Liver (tissue), 9 donors: ENCODE data around the gene MB21D2. TPM values are rescaled to one million over a fixed set of nuclear protein-coding genes. Genes with fewer than 3 reads are reported as not detected.
A peak's percentile ranks its signal among the peaks of the same experiment; 100 is the strongest.

Experiments
- DNase-seq: peaks from one replicate; pipeline ENCODE4 v3.0.0-alpha.2; 2017; ENCODE audit warnings: low spot score
- H3K27ac ChIP-seq, 2 donors: one replicate each; pipeline ENCODE4 v1.7.0; 2013; ENCODE audit warnings: inconsistent platforms in 2 of 2, low read length in 2 of 2, control low read depth in 1 of 2, low read depth in 1 of 2, mild to moderate bottlenecking in 1 of 2
- H3K27me3 ChIP-seq, 4 donors: one replicate each; pipeline versions ENCODE4 v1.6.1 to v1.7.0; 2013; ENCODE audit warnings: low read length in 3 of 4, inconsistent platforms in 1 of 4, mild to moderate bottlenecking in 1 of 4, moderate library complexity in 1 of 4; ENCODE audit not compliant: control insufficient read depth in 4 of 4, insufficient read depth in 4 of 4
- H3K36me3 ChIP-seq, 4 donors: one replicate each; pipeline versions ENCODE4 v1.6.1 to v1.7.0; 2013; ENCODE audit warnings: low read length in 3 of 4, mild to moderate bottlenecking in 3 of 4, low read depth in 1 of 4, moderate library complexity in 1 of 4; ENCODE audit not compliant: control insufficient read depth in 4 of 4, insufficient read depth in 3 of 4
- H3K4me1 ChIP-seq, 4 donors: one replicate each; pipeline versions ENCODE4 v1.6.1 to v1.7.0; 2013; ENCODE audit warnings: low read length in 3 of 4, mild to moderate bottlenecking in 3 of 4, moderate library complexity in 1 of 4; ENCODE audit not compliant: control insufficient read depth in 4 of 4, insufficient read depth in 4 of 4
- H3K4me3 ChIP-seq, 3 donors: one replicate each; pipeline versions ENCODE4 v1.6.1 to v1.7.0; 2013; ENCODE audit warnings: low read length in 3 of 3, control low read depth in 1 of 3, low read depth in 1 of 3, mild to moderate bottlenecking in 1 of 3
- H3K9ac ChIP-seq, 2 donors: one replicate each; pipeline ENCODE4 v1.7.0; 2013; ENCODE audit warnings: low read length in 2 of 2, mild to moderate bottlenecking in 2 of 2, moderate library complexity in 2 of 2, control low read depth in 1 of 2, low read depth in 1 of 2
- H3K9me3 ChIP-seq, 4 donors: one replicate each; pipeline versions ENCODE4 v1.6.1 to v1.7.0; 2013; ENCODE audit warnings: low read length in 3 of 4; ENCODE audit not compliant: control insufficient read depth in 4 of 4
- ATF3 ChIP-seq: IDR thresholded peaks from 2 replicates; pipeline ENCODE4 v1.6.1; 2016; ENCODE audit warnings: antibody characterized with exemption
- CTCF ChIP-seq: fragments of 150-350 bp; IDR thresholded peaks from 2 replicates; pipeline ENCODE4 v1.5.1; 2017; ENCODE audit warnings: improper control_type of control experiment, low read depth, low read length; ENCODE audit not compliant: missing input control
- EGR1 ChIP-seq, 2 donors: IDR thresholded peaks; 2 replicates each; pipeline ENCODE4 v1.6.1; 2016 to 2018; ENCODE audit warnings: antibody characterized with exemption in 2 of 2, low read depth in 2 of 2
- FOXA1 ChIP-seq: IDR thresholded peaks from 2 replicates; pipeline ENCODE4 v1.6.1; 2016; ENCODE audit warnings: antibody characterized with exemption
- FOXA2 ChIP-seq: IDR thresholded peaks from 2 replicates; pipeline ENCODE4 v1.6.1; 2016; ENCODE audit warnings: antibody characterized with exemption
- GABPA ChIP-seq, 2 donors: IDR thresholded peaks in 1 of 2; conservative IDR thresholded peaks in 1 of 2; 2 replicates each; pipeline ENCODE4 v1.6.1; 2016; ENCODE audit warnings: antibody characterized with exemption in 2 of 2, mild to moderate bottlenecking in 1 of 2, moderate library complexity in 1 of 2
- HNF4A ChIP-seq, 2 donors: conservative IDR thresholded peaks; 2 replicates each; pipeline ENCODE4 v1.6.1; 2016; ENCODE audit warnings: antibody characterized with exemption in 2 of 2, mild to moderate bottlenecking in 2 of 2
- HNF4G ChIP-seq: IDR thresholded peaks from 2 replicates; pipeline ENCODE4 v1.6.1; 2016; ENCODE audit warnings: antibody characterized with exemption
- JUND ChIP-seq, 2 donors: IDR thresholded peaks; 2 replicates each; pipeline ENCODE4 v1.6.1; 2016; ENCODE audit warnings: antibody characterized with exemption in 2 of 2
- MAX ChIP-seq: IDR thresholded peaks from 2 replicates; pipeline ENCODE4 v1.6.1; 2016; ENCODE audit warnings: antibody characterized with exemption
- NR2F2 ChIP-seq: IDR thresholded peaks from 2 replicates; pipeline ENCODE4 v1.6.1; 2016; ENCODE audit warnings: antibody characterized with exemption
- RAD21 ChIP-seq, 2 donors: IDR thresholded peaks; 2 replicates each; pipeline ENCODE4 v1.6.1; 2016; ENCODE audit warnings: antibody characterized with exemption in 2 of 2, mild to moderate bottlenecking in 2 of 2
- REST ChIP-seq: IDR thresholded peaks from 2 replicates; pipeline ENCODE4 v1.6.1; 2016; ENCODE audit warnings: antibody characterized with exemption, mild to moderate bottlenecking
- RXRA ChIP-seq, 2 donors: IDR thresholded peaks; 2 replicates each; pipeline ENCODE4 v1.6.1; 2017 to 2018; ENCODE audit warnings: antibody characterized with exemption in 2 of 2, mild to moderate bottlenecking in 1 of 2
- SP1 ChIP-seq: IDR thresholded peaks from 2 replicates; pipeline ENCODE4 v1.6.1; 2018; ENCODE audit warnings: antibody characterized with exemption, mild to moderate bottlenecking
- TAF1 ChIP-seq: conservative IDR thresholded peaks from 2 replicates; pipeline ENCODE4 v1.6.1; 2016; ENCODE audit warnings: antibody characterized with exemption, mild to moderate bottlenecking
- YY1 ChIP-seq: IDR thresholded peaks from 2 replicates; pipeline ENCODE4 v1.6.1; 2016; ENCODE audit warnings: antibody characterized with exemption, mild to moderate bottlenecking
- ZBTB33 ChIP-seq: IDR thresholded peaks from 2 replicates; pipeline ENCODE4 v1.6.1; 2016; ENCODE audit warnings: antibody characterized with exemption
- WGBS: extraction: QIAGEN DNeasy Blood & Tissue Kit; methylation state at CpG from one replicate; pipeline ENCODE4 v1.1.7; 2013; 5-methylcytosine and 5-hydroxymethylcytosine counted together
- polyA plus RNA-seq, 2 donors: library from polyadenylated mRNA; stranded (reverse) in 1 of 2; unstranded in 1 of 2; fragments of 200-250 nt in 1 of 2; fragments of >200 nt in 1 of 2; fragmentation: Nextera tagmentation in 1 of 2; extraction: Ambion mirVana in 1 of 2; gene quantifications; one replicate each; pipeline versions ENCODE4 v1.2.1 to v1.2.3, GENCODE V29; 2013 to 2015
- total RNA-seq, 2 donors: library from RNA; depleted of rRNA; stranded (reverse); fragments of >200 nt; gene quantifications; one replicate each; pipeline ENCODE4 v1.2.3, GENCODE V29; 2014
- donor health status: healthy.
- donor health status: healthy.
- donor health status: healthy.
- donor health status: healthy.
- donor health status: healthy.

The MB21D2 gene
- total and polyA plus RNA-seq, 4 donors, result 0.13 to 1.9 (median 0.46) TPM

- Histone ChIP-seq H3K9me3 (no peaks in the 10 kb centered on the region), H3K27me3 (no peaks in the 10 kb centered on the region), H3K9ac (no peak overlapping the region), H3K4me3 (no peak overlapping the region), H3K4me1 (no peaks in the 10 kb centered on the region), H3K36me3 (no peaks in the 10 kb centered on the region), H3K27ac (no peak overlapping the region)
- WGBS, result 68% methylated on average over 13 of the region's 13 CpGs
- TF ChIP-seq FOXA2 (no peak), RXRA (IDR thresholded peaks at IDR 0.05) (peak in 1 of 2 donors; percentile 27), JUND (IDR thresholded peaks at IDR 0.05) (peak in 1 of 2 donors; percentile 54), ZBTB33 (no peak), RAD21 (IDR thresholded peaks at IDR 0.05) (no peak)
- no peak for DNase-seq
Measured at GRCh38 chr3:192892981-192893700, 24.5 kb downstream of the MB21D2 start.

- Histone ChIP-seq H3K9me3 (no peaks in the 10 kb centered on the region), H3K27ac (no peak overlapping the region), H3K36me3 (no peaks in the 10 kb centered on the region), H3K4me1 (no peaks in the 10 kb centered on the region), H3K9ac (no peak overlapping the region), H3K27me3 (no peaks in the 10 kb centered on the region), H3K4me3 (no peak overlapping the region)
- TF ChIP-seq NR2F2 (no peak), ATF3 (no peak), ZBTB33 (no peak), HNF4A (conservative IDR thresholded peaks at IDR 0.05) (no peak), RAD21 (IDR thresholded peaks at IDR 0.05) (no peak), SP1 (no peak), GABPA (IDR thresholded peaks at IDR 0.05 in 1 of 2, conservative IDR thresholded peaks at IDR 0.05 in 1 of 2) (no peak), YY1 (no peak), CTCF (no peak), RXRA (IDR thresholded peaks at IDR 0.05) (no peak), TAF1 (no peak), FOXA2 (no peak), MAX (no peak), FOXA1 (no peak), EGR1 (IDR thresholded peaks at IDR 0.05; ENCODE audit: low read depth in 2 of 2) (no peak), JUND (IDR thresholded peaks at IDR 0.05) (no peak), REST (no peak), HNF4G (no peak)
- 91% methylated on average over 13 of the region's 13 CpGs for WGBS
- no peak for DNase-seq
Measured at GRCh38 chr3:192890347-192891335, 27.0 kb downstream of the MB21D2 start.
